Ovary (tissue), 3 donors: ENCODE results near the gene BEND7.

Source experiments
- POLR2A ChIP-seq: fragments of 450-650 bp; IDR thresholded peaks from one replicate; pipeline ENCODE4 v1.6.1; 2017; ENCODE audit warnings: antibody characterized with exemption, mild to moderate bottlenecking, moderate library complexity
- TF ChIP-seq, protein P1 (sequence below), 3 donors: fragments of 450-650 bp in 2 of 3; fragments of 200-600 bp in 1 of 3; IDR thresholded peaks; one replicate each; pipeline versions ENCODE4 v1.5.1 to v1.8.0; 2016 to 2022; ENCODE audit warnings: antibody characterized with exemption in 3 of 3, mild to moderate bottlenecking in 1 of 3
- donor health status: DM: no; HTN: no; CAD: no.

DNA sequence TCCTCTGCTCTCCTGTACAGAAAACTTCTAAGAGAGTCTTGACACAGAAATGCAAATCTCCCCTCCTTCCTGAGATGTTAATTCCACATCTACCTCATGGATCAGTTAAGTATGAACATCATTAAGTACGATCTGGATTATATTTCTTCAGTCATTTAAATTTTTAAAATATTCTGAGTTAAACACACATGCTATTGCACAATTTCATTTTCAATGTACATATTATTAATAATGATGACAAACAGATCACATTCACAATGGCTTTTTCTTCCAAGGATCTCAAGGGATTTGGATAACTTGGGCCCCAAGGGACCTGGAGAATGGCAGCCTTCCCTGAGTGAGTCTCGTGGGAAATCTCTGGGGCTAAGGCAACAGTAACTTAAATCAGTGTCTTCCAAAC lies 16.2 kb downstream of the BEND7 start:
- TF ChIP-seq, protein P1, sequence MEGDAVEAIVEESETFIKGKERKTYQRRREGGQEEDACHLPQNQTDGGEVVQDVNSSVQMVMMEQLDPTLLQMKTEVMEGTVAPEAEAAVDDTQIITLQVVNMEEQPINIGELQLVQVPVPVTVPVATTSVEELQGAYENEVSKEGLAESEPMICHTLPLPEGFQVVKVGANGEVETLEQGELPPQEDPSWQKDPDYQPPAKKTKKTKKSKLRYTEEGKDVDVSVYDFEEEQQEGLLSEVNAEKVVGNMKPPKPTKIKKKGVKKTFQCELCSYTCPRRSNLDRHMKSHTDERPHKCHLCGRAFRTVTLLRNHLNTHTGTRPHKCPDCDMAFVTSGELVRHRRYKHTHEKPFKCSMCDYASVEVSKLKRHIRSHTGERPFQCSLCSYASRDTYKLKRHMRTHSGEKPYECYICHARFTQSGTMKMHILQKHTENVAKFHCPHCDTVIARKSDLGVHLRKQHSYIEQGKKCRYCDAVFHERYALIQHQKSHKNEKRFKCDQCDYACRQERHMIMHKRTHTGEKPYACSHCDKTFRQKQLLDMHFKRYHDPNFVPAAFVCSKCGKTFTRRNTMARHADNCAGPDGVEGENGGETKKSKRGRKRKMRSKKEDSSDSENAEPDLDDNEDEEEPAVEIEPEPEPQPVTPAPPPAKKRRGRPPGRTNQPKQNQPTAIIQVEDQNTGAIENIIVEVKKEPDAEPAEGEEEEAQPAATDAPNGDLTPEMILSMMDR (IDR thresholded peaks at IDR 0.05), result no peak
- TF ChIP-seq POLR2A, result no peak
